ENCODE measurements around the gene INPP5A.

- TF ChIP-seq YY1 (IDR thresholded peaks at IDR 0.05; ENCODE audit: insufficient read depth, insufficient read length) (no peak), SUZ12 (IDR thresholded peaks at IDR 0.05; ENCODE audit: extremely low read depth, insufficient read depth, insufficient read length) (no peak), ZNF274 (IDR thresholded peaks at IDR 0.05; ENCODE audit: low read depth, low read length) (no peak)
These were observed 33.8 kb upstream of the INPP5A start for GRCh38 chr10:132503581-132504421.
